ENCODE measurements around the gene RBM3.

The RBM3 gene

GRCh38 chrX:48540028-48540375 is 34.3 kb upstream of the RBM3 start:
- Histone ChIP-seq H3K4me1 (ENCODE audit: control insufficient read depth in 2 of 2, insufficient read depth in 1 of 2, low read depth in 1 of 2, low read length in 2 of 2) (peaks cover 0 to 3% of the 10 kb centered on the region in 2 donors), H2AK5ac (ENCODE audit: low read depth, low read length) (no peak overlapping the region), H2BK5ac (ENCODE audit: low read length) (no peak overlapping the region), H3K4me2 (ENCODE audit: insufficient read depth, low read length, poor library complexity, severe bottlenecking) (peak overlapping the region; percentile 57), H3K18ac (ENCODE audit: low read length) (peak overlapping the region; percentile 85), H2BK15ac (ENCODE audit: low read length) (no peak overlapping the region), H3K4ac (ENCODE audit: low read length) (no peak overlapping the region), H2BK120ac (ENCODE audit: low read depth, low read length) (no peak overlapping the region), H3K79me1 (ENCODE audit: low read depth, low read length) (no peaks in the 10 kb centered on the region), H3K23ac (ENCODE audit: low read depth, low read length, poor library complexity) (no peak overlapping the region), H2AFZ (ENCODE audit: low read length) (peak overlapping the region; percentile 91), H4K8ac (ENCODE audit: low read depth, low read length) (no peak overlapping the region), H3K4me3 (ENCODE audit: low read length in 2 of 2) (peak overlapping the region; percentile 76 to 86), H3K9ac (ENCODE audit: low read depth, low read length, poor library complexity) (no peak overlapping the region), H3K14ac (ENCODE audit: low read length) (no peak overlapping the region), H3K27me3 (ENCODE audit: control insufficient read depth in 3 of 3, insufficient read depth in 3 of 3, low read depth in 1 of 3, low read length in 3 of 3) (no peaks in the 10 kb centered on the region), H3K36me3 (replicated peaks in 1 of 2; ENCODE audit: control insufficient read depth in 2 of 2, insufficient read depth in 2 of 2, low read length in 2 of 2) (peaks cover 0 to 14% of the 10 kb centered on the region in 2 donors), H3K9me3 (replicated peaks in 1 of 2; ENCODE audit: control insufficient read depth in 2 of 2, insufficient read depth in 1 of 2, low read depth in 1 of 2, low read length in 2 of 2) (no peaks in the 10 kb centered on the region), H2BK12ac (ENCODE audit: low read length) (no peak overlapping the region), H4K91ac (ENCODE audit: low read depth, low read length, poor library complexity) (no peak overlapping the region), H3K27ac (replicated peaks; ENCODE audit: low read length) (peak overlapping the region; percentile 51)
- peak; percentile 30 for DNase-seq (ENCODE audit: low spot score)
- WGBS, 2 donors (ENCODE audit: extremely low coverage in 2 of 2, insufficient read length in 2 of 2, insufficient replicate concordance in 1 of 2), result no CpG with 5 or more reads among the region's 12 CpGs

GRCh38 chrX:48540480-48540879 is 33.8 kb upstream of the RBM3 start:
- Histone ChIP-seq H3K27ac (replicated peaks; ENCODE audit: low read length) (no peak overlapping the region), H3K14ac (ENCODE audit: low read length) (no peak overlapping the region), H3K4me1 (ENCODE audit: control insufficient read depth in 2 of 2, insufficient read depth in 1 of 2, low read depth in 1 of 2, low read length in 2 of 2) (peaks cover 0 to 3% of the 10 kb centered on the region in 2 donors), H3K9ac (ENCODE audit: low read depth, low read length, poor library complexity) (no peak overlapping the region), H2BK5ac (ENCODE audit: low read length) (no peak overlapping the region), H2BK120ac (ENCODE audit: low read depth, low read length) (no peak overlapping the region), H2BK15ac (ENCODE audit: low read length) (no peak overlapping the region), H3K4me2 (ENCODE audit: insufficient read depth, low read length, poor library complexity, severe bottlenecking) (peak overlapping the region; percentile 57), H3K9me3 (replicated peaks in 1 of 2; ENCODE audit: control insufficient read depth in 2 of 2, insufficient read depth in 1 of 2, low read depth in 1 of 2, low read length in 2 of 2) (no peaks in the 10 kb centered on the region), H3K36me3 (replicated peaks in 1 of 2; ENCODE audit: control insufficient read depth in 2 of 2, insufficient read depth in 2 of 2, low read length in 2 of 2) (peaks cover 0 to 17% of the 10 kb centered on the region in 2 donors), H2BK12ac (ENCODE audit: low read length) (no peak overlapping the region), H4K8ac (ENCODE audit: low read depth, low read length) (no peak overlapping the region), H3K4ac (ENCODE audit: low read length) (no peak overlapping the region), H3K4me3 (ENCODE audit: low read length in 2 of 2) (peak overlapping the region in 1 of 2 donors; percentile 76), H3K18ac (ENCODE audit: low read length) (no peak overlapping the region), H4K91ac (ENCODE audit: low read depth, low read length, poor library complexity) (no peak overlapping the region), H2AFZ (ENCODE audit: low read length) (no peak overlapping the region), H3K27me3 (ENCODE audit: control insufficient read depth in 3 of 3, insufficient read depth in 3 of 3, low read depth in 1 of 3, low read length in 3 of 3) (no peaks in the 10 kb centered on the region), H2AK5ac (ENCODE audit: low read depth, low read length) (no peak overlapping the region), H3K79me1 (ENCODE audit: low read depth, low read length) (no peaks in the 10 kb centered on the region), H3K23ac (ENCODE audit: low read depth, low read length, poor library complexity) (no peak overlapping the region)
- WGBS, 2 donors (ENCODE audit: extremely low coverage in 2 of 2, insufficient read length in 2 of 2, insufficient replicate concordance in 1 of 2), result no CpG with 5 or more reads among the region's 7 CpGs
- no peak for DNase-seq (ENCODE audit: low spot score)

- no peak overlapping the region for H3K27ac ChIP-seq (replicated peaks; ENCODE audit: low read length)
Measured at GRCh38 chrX:48541140-48541814, 33.0 kb upstream of the RBM3 start.

GRCh38 chrX:48548871-48549270 is 25.4 kb upstream of the RBM3 start:
- Histone ChIP-seq H3K14ac (ENCODE audit: low read length) (no peak overlapping the region), H2BK5ac (ENCODE audit: low read length) (no peak overlapping the region), H3K27me3 (ENCODE audit: control insufficient read depth in 3 of 3, insufficient read depth in 3 of 3, low read depth in 1 of 3, low read length in 3 of 3) (no peaks in the 10 kb centered on the region), H3K23ac (ENCODE audit: low read depth, low read length, poor library complexity) (no peak overlapping the region), H4K91ac (ENCODE audit: low read depth, low read length, poor library complexity) (no peak overlapping the region), H2BK12ac (ENCODE audit: low read length) (no peak overlapping the region), H3K79me1 (ENCODE audit: low read depth, low read length) (no peaks in the 10 kb centered on the region), H3K4me1 (ENCODE audit: control insufficient read depth in 2 of 2, insufficient read depth in 1 of 2, low read depth in 1 of 2, low read length in 2 of 2) (no peaks in the 10 kb centered on the region), H2BK120ac (ENCODE audit: low read depth, low read length) (no peak overlapping the region), H2AFZ (ENCODE audit: low read length) (no peak overlapping the region), H3K18ac (ENCODE audit: low read length) (no peak overlapping the region), H3K27ac (replicated peaks; ENCODE audit: low read length) (no peak overlapping the region), H4K8ac (ENCODE audit: low read depth, low read length) (no peak overlapping the region), H3K4me2 (ENCODE audit: insufficient read depth, low read length, poor library complexity, severe bottlenecking) (no peak overlapping the region), H3K9ac (ENCODE audit: low read depth, low read length, poor library complexity) (no peak overlapping the region), H2AK5ac (ENCODE audit: low read depth, low read length) (no peak overlapping the region), H3K36me3 (replicated peaks in 1 of 2; ENCODE audit: control insufficient read depth in 2 of 2, insufficient read depth in 2 of 2, low read length in 2 of 2) (peaks cover 0 to 10% of the 10 kb centered on the region in 2 donors), H2BK15ac (ENCODE audit: low read length) (no peak overlapping the region), H3K4ac (ENCODE audit: low read length) (no peak overlapping the region), H3K9me3 (replicated peaks in 1 of 2; ENCODE audit: control insufficient read depth in 2 of 2, insufficient read depth in 1 of 2, low read depth in 1 of 2, low read length in 2 of 2) (no peaks in the 10 kb centered on the region), H3K4me3 (ENCODE audit: low read length in 2 of 2) (no peak overlapping the region)
- DNase-seq (ENCODE audit: low spot score), result no peak
- WGBS, 2 donors (ENCODE audit: extremely low coverage in 2 of 2, insufficient read length in 2 of 2, insufficient replicate concordance in 1 of 2), result no CpG with 5 or more reads among the region's 3 CpGs

More at GRCh38 chrX:48541140-48541814, 33.0 kb upstream of the RBM3 start:
- H3K14ac ChIP-seq (ENCODE audit: low read length), result no peak overlapping the region
- H3K4me1 ChIP-seq (ENCODE audit: control insufficient read depth in 2 of 2, insufficient read depth in 1 of 2, low read depth in 1 of 2, low read length in 2 of 2), result peaks cover 0 to 3% of the 10 kb centered on the region in 2 donors
- no peak overlapping the region for H2BK5ac ChIP-seq (ENCODE audit: low read length)
- no peaks in the 10 kb centered on the region for H3K9me3 ChIP-seq (replicated peaks in 1 of 2; ENCODE audit: control insufficient read depth in 2 of 2, insufficient read depth in 1 of 2, low read depth in 1 of 2, low read length in 2 of 2)
- H3K79me1 ChIP-seq (ENCODE audit: low read depth, low read length), result no peaks in the 10 kb centered on the region
- H3K27me3 ChIP-seq (ENCODE audit: control insufficient read depth in 3 of 3, insufficient read depth in 3 of 3, low read depth in 1 of 3, low read length in 3 of 3), result no peaks in the 10 kb centered on the region
- no peak overlapping the region for H2BK120ac ChIP-seq (ENCODE audit: low read depth, low read length)
- no peak overlapping the region for H2AFZ ChIP-seq (ENCODE audit: low read length)
- no peak overlapping the region for H3K9ac ChIP-seq (ENCODE audit: low read depth, low read length, poor library complexity)
- H4K8ac ChIP-seq (ENCODE audit: low read depth, low read length), result no peak overlapping the region
- no peak overlapping the region for H3K4ac ChIP-seq (ENCODE audit: low read length)
- H3K4me2 ChIP-seq (ENCODE audit: insufficient read depth, low read length, poor library complexity, severe bottlenecking), result no peak overlapping the region
- H2BK15ac ChIP-seq (ENCODE audit: low read length), result no peak overlapping the region
- H2BK12ac ChIP-seq (ENCODE audit: low read length), result no peak overlapping the region
- no peak overlapping the region for H3K4me3 ChIP-seq (ENCODE audit: low read length in 2 of 2)
- peaks cover 0 to 20% of the 10 kb centered on the region in 2 donors for H3K36me3 ChIP-seq (replicated peaks in 1 of 2; ENCODE audit: control insufficient read depth in 2 of 2, insufficient read depth in 2 of 2, low read length in 2 of 2)
- H3K18ac ChIP-seq (ENCODE audit: low read length), result no peak overlapping the region
- no peak for DNase-seq (ENCODE audit: low spot score)
- H3K23ac ChIP-seq (ENCODE audit: low read depth, low read length, poor library complexity), result no peak overlapping the region
- H4K91ac ChIP-seq (ENCODE audit: low read depth, low read length, poor library complexity), result no peak overlapping the region
- WGBS, 2 donors (ENCODE audit: extremely low coverage in 2 of 2, insufficient read length in 2 of 2, insufficient replicate concordance in 1 of 2), result no CpG with 5 or more reads among the region's 10 CpGs
- no peak overlapping the region for H2AK5ac ChIP-seq (ENCODE audit: low read depth, low read length)
